Measurements from ENCODE around the gene SLC22A6.
"Not testable (repeated sequence)": the region's sequence is repeated elsewhere in the genome, so short reads cannot be mapped to it uniquely, and the experiment has no call there.

The SLC22A6 gene

DNA sequence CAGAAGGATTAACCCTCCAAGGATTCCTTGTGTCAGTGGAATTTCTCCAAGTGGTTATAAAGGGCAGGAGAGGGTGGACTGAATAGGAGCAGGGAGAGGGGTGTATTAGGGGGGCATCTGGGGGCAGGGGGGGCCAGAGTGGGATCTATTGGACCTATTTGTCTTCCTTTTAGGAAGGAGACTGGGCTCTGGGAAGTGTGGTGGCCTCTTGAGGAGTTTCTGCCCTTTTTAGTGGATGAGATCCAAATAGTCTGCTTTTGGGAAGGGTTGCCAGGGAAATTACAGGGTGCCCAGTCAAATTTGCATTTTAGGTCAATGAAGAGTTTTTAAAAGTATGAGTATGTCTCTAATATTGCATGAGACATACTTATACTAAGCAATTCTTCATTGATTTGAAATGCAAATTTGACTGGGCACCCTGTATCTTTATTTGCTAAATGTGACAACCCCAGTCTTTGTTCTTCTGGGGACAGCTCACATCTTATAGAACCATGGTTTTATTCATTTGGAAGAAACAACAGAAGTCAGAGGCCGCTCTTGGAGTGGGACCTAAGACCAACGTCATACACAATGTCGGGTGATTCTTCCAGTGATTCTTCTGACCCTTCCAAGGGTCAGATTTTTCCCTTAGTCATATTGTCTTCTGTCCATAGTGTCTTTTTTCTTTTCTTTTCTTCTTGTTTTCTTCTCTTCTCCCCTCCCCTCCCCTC lies 429 bp upstream of the SLC22A6 start:
- no peak for DNase-seq (ENCODE audit: low read depth)

DNA sequence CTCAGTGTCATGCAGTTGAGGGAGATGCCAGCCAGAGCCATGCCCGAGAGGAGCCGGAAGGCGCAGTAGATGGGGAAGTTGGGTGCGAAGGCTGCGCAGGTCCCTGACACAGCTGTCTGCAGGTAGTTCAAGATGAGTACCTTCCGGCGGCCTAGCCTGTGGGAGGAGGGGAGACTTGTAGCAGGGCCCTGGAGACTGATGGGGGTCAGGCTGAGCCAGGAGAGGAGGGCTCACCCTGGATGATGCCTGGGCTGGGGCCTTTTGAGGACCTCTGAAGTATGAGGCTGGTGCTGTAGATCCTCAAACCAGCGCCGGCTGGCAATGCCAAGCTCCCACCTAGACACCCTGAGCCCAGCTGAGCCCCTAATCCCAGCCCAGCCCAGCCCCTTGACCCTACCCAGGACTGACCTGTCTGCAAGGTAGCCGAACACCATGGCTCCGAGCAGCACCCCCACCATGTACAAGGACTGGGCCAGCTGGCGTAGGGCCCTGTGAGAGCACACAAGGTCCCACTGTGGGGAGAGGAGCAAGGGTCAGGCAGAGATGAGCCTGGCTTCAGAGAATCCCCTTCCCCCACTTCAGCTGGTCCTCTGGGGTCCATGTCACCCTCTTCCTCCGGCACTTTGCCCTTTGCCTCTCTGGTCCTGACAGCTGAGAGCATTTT lies 1.1 kb downstream of the SLC22A6 start:
- DNase-seq (ENCODE audit: low read depth), result no peak

DNA sequence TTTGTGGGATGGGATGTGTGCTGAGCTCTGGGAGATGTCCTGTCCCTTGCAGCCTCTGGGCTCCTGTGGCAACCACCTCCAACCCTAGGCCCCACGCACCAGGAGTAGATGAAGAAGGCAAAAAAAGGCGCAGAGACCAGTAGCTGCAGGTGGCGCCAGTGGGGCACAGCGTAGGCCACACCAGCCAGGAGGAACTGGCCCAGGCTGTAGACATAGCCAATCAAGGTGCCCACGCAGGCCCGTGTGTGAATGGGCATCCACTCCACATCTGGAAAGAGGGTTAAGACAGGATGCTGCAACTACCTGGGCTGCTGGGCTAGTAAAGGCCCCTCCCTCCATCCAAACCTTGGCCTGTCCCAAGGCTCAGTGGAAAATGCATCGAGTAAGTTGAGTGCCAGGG lies 3.0 kb downstream of the SLC22A6 start:
- DNase-seq (ENCODE audit: low read depth), result no peak

DNA sequence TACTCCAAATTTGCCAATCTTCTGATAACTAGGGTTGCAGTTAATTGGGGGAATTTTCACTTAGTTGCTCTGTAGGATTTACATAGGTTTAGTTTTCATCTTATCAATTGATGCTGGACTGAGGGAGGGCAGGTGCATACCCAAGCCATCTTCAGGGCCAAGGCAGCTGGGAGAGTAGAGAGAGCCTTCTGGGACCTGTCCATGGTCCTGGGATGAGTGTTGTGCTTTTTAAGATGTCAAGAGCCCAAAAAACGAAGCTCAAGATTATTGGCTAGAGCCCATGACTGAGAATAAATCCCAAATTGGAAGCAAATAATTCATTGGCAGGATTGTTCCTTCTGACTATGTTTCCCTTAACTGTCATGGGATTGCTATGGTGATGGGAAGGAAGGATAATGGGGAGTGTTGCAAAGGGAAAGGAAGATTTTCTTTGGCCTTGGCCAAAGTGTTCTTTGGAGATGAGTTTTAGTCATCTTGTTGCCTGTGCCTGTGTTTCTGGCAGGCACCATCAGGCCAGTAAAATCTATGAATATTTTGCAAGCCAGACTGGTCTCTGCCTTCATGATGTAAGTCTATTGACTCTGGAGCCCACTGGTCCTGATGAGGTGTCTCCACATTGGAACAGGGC lies 4.5 kb downstream of the SLC22A6 start:
- no peak for DNase-seq (ENCODE audit: low read depth)

DNA sequence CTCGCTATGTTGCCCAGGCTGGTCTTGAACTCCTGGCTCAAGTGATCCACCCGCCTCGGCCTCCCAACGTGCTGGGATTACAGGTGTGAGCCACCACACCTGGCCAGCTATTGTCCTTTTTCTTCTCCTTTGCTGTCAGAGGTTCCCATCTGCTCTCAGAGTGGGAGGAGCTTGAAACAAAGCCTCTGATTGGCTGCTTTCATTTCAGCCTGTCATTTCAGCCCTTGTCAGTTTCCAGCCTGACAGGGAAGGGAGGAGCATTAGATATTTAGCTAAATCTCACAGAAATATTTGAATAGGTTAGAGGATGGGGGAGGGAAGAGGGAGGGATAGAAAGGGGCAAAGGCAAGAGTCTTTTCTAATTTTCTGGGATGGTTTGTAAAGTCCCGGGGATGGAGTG lies 8.7 kb downstream of the SLC22A6 start:
- no peak for DNase-seq (ENCODE audit: low read depth)

DNA sequence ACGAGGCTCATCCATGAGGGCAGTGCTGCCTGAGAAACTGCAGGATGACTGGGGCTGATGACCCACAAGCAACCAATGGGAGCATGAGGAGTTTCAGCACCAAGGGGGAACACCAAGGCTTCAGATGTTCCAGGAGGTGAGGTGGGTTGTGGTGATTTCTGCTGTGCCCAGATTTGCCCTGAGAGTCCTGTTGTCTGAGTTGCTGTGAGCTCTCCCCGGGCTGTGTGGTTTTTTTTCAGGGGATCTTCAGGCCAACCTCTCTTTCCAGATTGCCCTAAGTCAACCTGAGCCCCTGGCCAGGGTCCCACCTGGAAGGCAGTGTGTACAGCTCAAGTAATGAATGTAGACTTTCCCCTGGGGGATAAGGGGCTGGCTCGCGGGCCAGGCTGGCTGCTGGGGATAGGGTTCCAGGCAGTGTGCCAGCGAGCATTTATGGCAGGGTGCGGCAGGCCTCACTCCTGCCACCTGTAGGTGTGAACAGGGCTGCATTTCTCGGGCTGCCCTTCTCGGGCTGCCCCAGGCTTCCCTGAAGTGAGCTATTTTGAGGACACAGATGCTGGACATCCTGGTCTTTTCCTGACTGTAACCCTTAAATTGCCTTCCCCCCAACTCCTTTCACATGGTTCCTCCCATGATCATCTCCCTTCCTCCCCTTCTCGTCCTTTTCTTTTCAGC lies 9.8 kb downstream of the SLC22A6 start:
- DNase-seq (ENCODE audit: low read depth), result no peak

DNA sequence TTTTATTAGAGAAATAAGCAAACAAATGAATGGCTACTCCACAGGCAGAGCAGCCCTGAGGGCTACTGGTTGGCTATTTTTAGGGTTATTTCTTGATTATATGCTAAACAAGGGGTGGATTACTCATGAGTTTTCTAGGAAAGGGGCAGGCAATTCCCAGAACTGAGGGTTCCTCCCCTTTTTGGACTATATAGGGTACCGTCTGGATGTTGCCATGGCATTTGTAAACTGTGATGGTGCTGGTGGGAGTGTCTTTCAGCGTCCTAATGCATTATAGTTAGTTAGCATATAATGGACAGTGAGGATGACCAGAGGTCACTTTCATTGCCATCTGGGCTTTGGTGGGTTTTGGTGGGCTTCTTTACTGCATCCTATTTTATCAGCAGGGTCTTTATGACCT lies 19.2 kb downstream of the SLC22A6 start:
- DNase-seq (ENCODE audit: low read depth), result no peak

DNA sequence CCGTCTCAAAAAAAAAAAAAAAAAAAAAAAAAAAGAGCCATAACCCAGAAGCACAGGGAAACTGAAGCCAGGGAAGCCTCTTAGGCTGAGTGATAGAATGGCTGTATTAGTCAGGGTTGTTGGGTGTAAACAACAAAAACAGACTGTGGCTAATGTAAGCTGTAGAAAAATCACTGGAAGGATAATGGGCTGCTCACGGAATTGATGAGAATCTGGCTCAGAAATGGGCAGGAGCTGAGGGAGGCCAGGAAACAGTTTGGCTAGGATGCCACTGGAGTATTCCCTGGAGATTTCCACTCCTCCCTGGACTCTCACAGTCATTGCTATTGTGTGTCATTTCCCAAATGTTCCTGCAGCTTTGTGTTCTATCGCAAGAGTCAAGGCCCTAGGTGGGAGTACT lies 22.4 kb downstream of the SLC22A6 start:
- DNase-seq (ENCODE audit: low read depth), result no peak

DNA sequence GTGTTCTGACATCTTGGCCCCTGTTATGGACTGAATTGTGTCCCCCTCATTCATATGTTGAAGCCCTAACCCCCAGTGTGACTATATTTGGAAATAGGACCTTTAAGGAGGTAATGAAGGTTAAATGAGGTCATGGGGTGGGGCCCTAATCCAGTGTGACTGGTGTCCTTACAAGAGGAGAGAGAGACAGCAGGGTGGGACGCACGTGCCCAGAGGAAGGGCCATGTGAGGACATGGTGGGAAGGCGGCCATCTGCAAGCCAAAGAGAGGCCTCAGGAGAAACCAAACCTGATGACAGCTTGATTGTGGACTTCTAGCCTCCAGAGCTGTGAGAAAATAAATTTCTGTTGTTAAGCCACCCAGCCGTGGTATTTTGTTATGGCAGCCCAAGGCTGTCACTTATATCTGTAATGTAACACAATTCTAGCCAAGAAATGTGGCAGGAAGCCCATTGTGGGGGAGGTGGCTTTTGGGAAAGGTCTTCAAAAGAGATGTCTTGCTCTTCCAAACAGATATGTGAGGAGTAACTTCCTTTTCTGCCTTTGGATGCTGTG lies 23.7 kb downstream of the SLC22A6 start:
- no peak for DNase-seq (ENCODE audit: low read depth)

DNA sequence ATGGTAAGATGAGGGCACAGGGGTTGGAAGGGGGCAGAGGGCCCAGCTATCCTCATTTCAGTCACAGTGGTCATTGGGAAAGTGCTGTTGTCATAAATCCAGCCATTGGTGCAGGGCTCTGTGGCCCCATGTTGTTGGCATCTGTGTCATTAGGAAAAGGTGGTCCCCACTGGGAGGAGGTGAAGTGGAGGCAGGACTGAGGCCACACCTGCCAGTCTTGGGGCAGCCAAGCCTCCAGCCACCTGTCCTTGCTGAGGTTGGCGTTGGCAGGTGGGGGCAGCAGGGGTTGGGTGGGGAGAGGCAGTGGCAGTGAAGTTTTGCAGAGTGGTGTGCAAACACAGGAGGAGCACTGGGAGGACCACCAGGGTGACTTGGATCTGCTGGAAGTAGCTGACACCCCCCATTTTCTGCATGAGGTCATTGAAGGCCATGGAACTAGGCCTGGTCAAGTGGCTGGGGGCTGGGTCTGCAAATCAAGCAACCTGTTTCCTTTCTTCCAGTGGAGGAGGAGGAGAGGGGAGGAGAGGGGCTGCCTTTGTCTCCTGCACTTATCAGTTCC lies 25.3 kb downstream of the SLC22A6 start:
- no peak for DNase-seq (ENCODE audit: low read depth)

DNA sequence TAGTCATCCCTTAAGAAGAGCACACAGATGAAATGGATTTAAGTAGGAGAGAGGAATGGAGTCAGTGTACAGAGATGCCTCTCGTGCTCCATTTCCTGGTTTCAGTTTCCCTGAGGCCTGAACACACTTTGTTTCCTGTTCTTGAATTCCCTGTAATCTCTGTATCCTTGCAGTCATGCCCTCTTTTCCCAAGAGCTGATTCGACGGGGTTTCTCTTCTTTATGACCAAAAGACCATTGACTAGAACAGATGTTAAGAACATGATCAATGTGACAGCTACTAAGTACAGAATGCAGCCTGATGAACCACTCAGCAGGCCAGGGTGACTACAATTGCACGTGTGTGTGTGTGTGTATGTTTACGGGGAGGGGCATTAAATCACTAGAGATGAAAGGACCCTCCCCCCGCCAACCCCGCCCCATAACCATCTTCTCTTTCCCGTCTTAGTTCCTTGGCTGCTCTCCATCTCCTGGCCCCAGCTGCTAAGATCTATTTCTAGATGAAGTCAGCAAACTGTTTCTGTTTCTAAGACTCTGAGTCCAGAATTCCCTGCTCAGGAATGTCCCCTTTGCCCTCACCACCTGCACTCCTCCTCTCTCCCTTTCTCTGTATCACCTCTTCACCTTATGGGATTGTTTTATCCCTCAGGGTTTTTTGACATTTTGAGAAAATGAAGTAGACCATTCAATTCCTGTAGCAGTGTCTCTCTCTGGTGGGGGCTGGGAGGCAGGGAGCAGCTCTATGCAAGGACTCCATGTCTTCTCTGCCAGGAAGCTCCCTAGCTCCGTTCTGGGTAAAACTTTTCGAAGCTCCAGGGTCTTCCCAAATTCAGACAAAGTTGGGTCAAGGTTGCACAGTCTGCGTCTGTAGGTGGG lies 26.0 kb downstream of the SLC22A6 start:
- no peak for DNase-seq (ENCODE audit: low read depth)

DNA sequence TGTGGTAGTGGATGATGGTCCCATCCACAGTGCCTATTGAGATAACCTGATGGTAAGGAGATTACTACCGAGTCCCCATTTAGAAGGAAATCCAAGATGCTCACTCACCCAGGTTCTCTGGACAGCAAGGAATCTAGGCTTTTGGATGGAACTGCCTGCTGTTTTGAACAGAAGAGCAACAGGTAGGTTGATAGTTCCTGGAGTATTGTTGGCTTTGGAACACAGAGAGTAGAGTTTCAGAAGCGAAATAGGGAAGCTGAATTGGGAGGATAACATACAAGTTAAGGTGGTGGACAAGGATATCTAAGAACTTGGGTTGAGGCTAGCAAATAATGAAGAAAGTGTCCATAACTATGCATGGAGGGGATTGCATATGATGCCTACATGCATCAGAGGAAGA lies 27.6 kb downstream of the SLC22A6 start:
- no peak for DNase-seq (ENCODE audit: low read depth)

DNA sequence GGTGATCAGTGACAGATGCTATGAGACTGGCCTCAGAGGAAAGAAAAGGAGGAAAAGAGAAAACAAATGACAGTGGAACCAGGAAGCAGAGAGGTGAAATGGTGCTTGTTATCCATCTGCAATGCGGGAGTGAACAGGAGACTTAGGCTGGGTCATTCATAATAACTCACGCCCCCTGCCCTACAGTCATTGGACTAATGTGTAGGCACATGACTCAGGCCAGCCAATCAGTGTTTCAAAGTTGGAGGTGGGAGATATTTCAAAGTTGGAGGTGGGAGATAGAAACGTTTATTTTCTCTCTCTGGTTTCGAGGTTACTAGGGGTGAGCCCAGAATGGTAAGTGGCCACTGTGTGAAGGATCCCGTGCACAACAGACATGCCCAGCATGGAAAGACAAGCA lies 30.3 kb downstream of the SLC22A6 start:
- no peak for DNase-seq (ENCODE audit: low read depth)

DNA sequence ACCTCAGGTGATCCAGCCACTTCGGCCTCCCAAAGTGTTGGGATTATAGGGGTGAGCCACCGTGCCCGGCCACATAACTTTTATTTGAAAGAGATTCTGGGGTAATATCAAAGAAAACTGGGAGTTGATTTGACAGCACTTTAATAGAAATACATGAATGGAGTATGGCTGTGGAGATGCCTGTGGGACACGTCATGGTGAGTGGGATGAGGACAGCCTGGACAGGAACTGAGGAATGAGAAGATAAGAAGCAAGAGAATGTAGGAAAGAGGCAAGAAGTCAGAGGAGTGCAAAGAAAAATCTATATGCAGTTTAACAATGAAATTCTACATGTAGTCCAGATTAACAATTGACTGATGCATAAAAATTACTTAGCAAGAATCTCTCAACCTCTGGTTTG lies 31.0 kb downstream of the SLC22A6 start:
- no peak for DNase-seq (ENCODE audit: low read depth)

DNA sequence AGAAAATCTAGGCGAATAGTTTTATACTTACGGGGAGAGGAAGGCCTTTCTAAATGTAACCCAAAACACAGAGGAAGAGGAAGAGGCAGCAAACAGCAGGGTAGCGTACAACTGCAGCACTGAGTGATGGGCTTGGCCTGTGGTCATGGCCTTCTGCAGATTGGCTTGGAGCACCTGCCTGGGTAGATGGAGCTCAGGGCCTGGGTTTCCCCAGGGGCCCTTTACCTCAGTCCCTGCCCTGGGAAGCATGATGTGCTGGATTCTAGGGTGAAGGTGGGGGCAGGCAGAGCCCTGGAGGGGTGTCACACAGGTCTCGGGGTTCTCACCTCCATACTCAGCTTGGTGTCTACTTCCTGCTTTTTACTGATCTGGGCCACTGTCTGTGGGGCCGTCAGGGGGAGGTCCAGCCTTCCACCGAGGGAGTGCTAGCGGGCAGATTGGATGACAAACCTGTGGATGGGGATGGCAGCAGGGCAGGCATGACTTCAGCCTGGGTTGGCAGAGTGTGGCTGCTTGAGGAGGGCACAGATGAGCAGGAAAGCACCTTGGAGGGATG lies 35.9 kb downstream of the SLC22A6 start:
- no peak for DNase-seq (ENCODE audit: low read depth)

DNA sequence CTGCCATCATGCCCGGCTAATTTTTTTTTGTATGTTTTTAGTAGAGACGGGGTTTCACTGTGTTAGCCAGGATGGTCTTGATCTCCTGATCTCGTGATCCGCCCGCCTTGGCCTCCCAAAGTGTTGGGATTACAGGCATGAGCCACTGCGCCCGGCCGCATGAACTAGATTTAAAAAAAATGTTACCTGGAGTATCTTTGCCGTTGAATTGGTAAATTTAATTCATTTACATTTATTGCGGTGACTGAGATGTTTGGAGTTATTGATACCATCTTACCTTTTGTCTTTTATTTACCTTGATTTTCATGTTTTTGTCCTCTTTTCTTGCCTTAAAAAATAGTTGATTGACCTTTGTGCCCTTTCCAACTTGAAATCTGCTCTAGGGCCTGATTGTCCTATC lies 39.2 kb downstream of the SLC22A6 start:
- not testable (repeated sequence) for DNase-seq (ENCODE audit: low read depth)

DNA sequence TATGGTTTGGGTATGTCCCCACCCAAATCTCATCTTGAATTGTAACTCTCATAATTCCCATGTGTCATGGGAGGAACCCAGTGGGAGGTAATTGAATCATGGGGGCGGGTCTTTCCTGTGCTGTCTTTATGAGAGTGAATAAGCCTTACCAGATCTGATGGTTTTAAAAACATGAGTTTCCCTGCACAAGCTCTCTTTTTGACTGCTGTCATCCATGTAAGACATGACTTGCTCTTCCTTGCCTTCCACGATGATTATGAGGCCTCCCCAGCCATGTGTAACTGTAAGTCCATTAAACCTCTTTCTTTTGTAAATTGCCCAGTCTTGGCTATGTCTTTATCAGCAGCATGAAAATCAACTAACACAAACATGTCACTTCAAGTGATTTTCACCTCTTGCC lies 47.2 kb downstream of the SLC22A6 start:
- not testable (repeated sequence) for DNase-seq (ENCODE audit: low read depth)

DNA sequence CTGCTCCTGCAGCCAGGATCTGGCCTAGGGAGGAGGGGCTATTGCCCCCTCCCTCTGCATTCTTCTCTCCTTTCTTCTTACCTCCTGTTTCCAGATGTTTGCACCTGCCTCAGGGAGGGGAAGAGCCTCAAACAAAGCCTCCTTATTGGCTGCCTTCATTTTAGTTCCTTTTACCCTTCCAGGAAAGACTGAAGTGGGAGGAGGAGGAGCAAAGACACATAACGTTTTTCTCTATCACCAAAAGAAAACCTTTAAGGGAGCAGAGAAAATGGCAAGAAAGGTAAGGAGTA lies 50.3 kb downstream of the SLC22A6 start:
- no peak for DNase-seq (ENCODE audit: low read depth)

DNA sequence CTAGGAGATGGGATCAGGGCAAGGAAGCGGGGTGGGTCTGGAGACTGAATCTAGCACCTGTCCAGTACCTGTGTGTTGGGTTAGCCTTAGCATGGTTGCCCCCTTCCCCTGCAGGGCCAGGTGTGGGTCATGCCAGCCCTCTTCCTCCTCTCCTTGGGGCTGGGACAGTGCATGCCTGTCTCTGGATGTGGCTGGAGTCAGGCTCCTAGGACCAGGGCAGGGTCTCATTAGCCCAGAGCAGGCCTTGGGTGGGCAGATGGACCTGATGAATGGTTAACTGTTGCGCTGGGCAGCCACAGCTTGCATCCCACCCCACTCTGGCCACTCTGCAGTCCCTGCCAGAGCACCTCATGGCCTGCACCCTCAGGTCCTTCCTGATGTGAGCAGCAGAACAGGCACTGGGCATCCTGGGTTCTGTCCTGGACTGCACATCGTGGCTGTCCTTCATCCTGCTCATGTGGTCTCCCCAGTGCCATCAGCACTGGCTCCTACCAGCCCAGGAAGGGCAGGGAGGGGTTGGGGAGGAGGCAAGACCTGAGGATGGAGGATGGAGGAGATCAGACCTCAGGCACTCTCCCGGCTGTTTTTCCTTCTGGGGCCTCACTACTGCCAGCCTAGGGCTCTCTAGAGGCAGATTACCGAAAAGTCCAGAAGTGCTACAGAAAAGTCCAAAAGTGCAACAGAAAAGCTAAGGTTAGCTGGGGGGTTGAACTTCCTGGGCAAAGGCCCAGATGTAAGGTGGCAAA lies 50.8 kb downstream of the SLC22A6 start:
- DNase-seq (ENCODE audit: low read depth), result no peak

DNA sequence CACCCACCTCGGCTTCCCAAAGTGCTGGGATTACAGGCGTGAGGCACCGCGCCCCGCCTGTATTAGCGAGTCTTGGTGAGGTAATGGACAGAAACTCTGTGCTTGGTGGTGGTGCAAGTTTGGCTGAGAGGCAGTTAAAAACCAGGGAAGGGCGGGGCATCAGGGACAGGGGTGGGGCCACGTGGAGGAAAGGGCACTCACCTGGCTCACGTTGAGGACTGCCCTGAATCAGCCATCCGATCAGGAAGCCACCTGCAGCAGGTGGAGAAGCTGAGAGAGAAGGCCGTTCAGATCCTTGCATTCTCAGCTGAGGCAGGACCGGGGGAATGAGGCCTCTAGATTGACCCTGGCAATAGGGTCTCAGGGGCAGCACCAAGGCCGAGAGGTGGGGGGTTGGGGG lies 51.5 kb downstream of the SLC22A6 start:
- DNase-seq (ENCODE audit: low read depth), result no peak
